HEK293T (cell line): ENCODE data around the gene ZFYVE21.

Experiments
- ARNT ChIP-seq: fragments of 450-650 bp; IDR thresholded peaks from 2 replicates; pipeline ENCODE4 v1.6.1; 2017; ENCODE audit warnings: mild to moderate bottlenecking
- BHLHE40 ChIP-seq: fragments of 450-650 bp; IDR thresholded peaks from 2 replicates; pipeline ENCODE4 v1.6.1; 2016; ENCODE audit warnings: mild to moderate bottlenecking, moderate library complexity, borderline replicate concordance
- ELF4 ChIP-seq: fragments of 450-650 bp; IDR thresholded peaks from 2 replicates; pipeline ENCODE4 v1.6.1; 2017; ENCODE audit warnings: antibody characterized with exemption
- FOXK2 ChIP-seq: fragments of 450-650 bp; IDR thresholded peaks from 2 replicates; pipeline ENCODE4 v1.6.1; 2016; ENCODE audit warnings: mild to moderate bottlenecking
- FOXM1 ChIP-seq: fragments of 450-650 bp; IDR thresholded peaks from 2 replicates; pipeline ENCODE4 v1.6.1; 2017; ENCODE audit warnings: mild to moderate bottlenecking, borderline replicate concordance
- HDGF ChIP-seq: fragments of 450-650 bp; IDR thresholded peaks from 2 replicates; pipeline ENCODE4 v1.6.1; 2017; ENCODE audit warnings: antibody characterized with exemption, borderline replicate concordance
- L3MBTL2 ChIP-seq: fragments of 450-650 bp; conservative IDR thresholded peaks from 2 replicates; pipeline ENCODE4 v1.6.1; 2016; ENCODE audit warnings: mild to moderate bottlenecking
- SP1 ChIP-seq: fragments of 450-650 bp; IDR thresholded peaks from 2 replicates; pipeline ENCODE4 v1.6.1; 2017
- TARDBP ChIP-seq: fragments of 450-650 bp; IDR thresholded peaks from 2 replicates; pipeline ENCODE4 v1.6.1; 2016
- ZNF384 ChIP-seq: fragments of 450-650 bp; IDR thresholded peaks from 2 replicates; pipeline ENCODE4 v1.6.1; 2016

GRCh38 chr14:103680491-103681231 lies 34.9 kb upstream of the ZFYVE21 start:
- TF ChIP-seq SP1 (no peak), HDGF (no peak), FOXK2 (no peak), BHLHE40 (no peak), TARDBP (no peak), ARNT (no peak), ELF4 (no peak), FOXM1 (no peak), ZNF384 (no peak), L3MBTL2 (no peak)
